Left lung (tissue), 10 donors: ENCODE measurements around the gene WIZ. TPM values are rescaled to one million over a fixed set of nuclear protein-coding genes. Genes with fewer than 3 reads are reported as not detected.

Experiments used
- ATAC-seq: fragments of 200-7000 bp; cut with Tn5 transposase; one replicate; pipeline ENCODE4 v1.9.1; 2020; ENCODE audit warnings: moderate library complexity
- DNase-seq, 4 donors: peaks; one replicate each; pipeline ENCODE4 v3.0.0-alpha.2; 2013 to 2020
- H3K27ac ChIP-seq, 2 donors: fragments of 200-600 bp; sonication (generic) in 1 of 2; one replicate each; pipeline versions ENCODE4 v1.5.0 to v1.8.0; 2020 to 2021
- H3K27me3 ChIP-seq, 2 donors: fragments of 200-600 bp; sonication (generic) in 1 of 2; one replicate each; pipeline versions ENCODE4 v1.5.0 to v1.8.0; 2020 to 2021
- H3K36me3 ChIP-seq, 2 donors: fragments of 200-600 bp; sonication (generic) in 1 of 2; one replicate each; pipeline versions ENCODE4 v1.5.0 to v1.8.0; 2020 to 2021
- H3K4me1 ChIP-seq, 2 donors: fragments of 200-600 bp; one replicate each; pipeline ENCODE4 v1.8.0; 2021
- H3K4me3 ChIP-seq, 2 donors: fragments of 200-600 bp; sonication (generic) in 1 of 2; one replicate each; pipeline versions ENCODE4 v1.5.0 to v1.8.0; 2020 to 2021; ENCODE audit warnings: mild to moderate bottlenecking in 1 of 2
- H3K9me3 ChIP-seq, 2 donors: fragments of 200-600 bp; sonication (generic) in 1 of 2; one replicate each; pipeline versions ENCODE4 v1.5.0 to v1.8.0; 2020 to 2021
- intact Hi-C, 2 donors: fragments of 100-400 bp; cut with DNase I; formaldehyde crosslinking; loops; one replicate each; pipeline versions ENCODE4 v1.11.2 to v1.14.2; 2022
- polyA plus RNA-seq, 6 donors: library from polyadenylated mRNA; unstranded; fragments of 120-200 nt; gene quantifications; one replicate each; pipeline ENCODE4 v1.2.1, GENCODE V29; 2013; ENCODE audit not compliant: insufficient read length in 6 of 6
- total RNA-seq, 2 donors: library from RNA; stranded (reverse); fragmentation: NEBNext Ultra II Directional; extraction: Animal tissue kit (Norgen Biotek cat#: 25700); gene quantifications; one replicate each; pipeline ENCODE4 v1.2.1, GENCODE V29; 2021
- TF ChIP-seq, protein P1 (sequence below), 2 donors: fragments of 200-600 bp; sonication (generic) in 1 of 2; IDR thresholded peaks; one replicate each; pipeline versions ENCODE4 v1.5.0 to v1.8.0; 2021; ENCODE audit warnings: antibody characterized with exemption in 2 of 2
- donor health status: DM: no; HTN: yes; CAD: no.
- donor health status: DM: no; HTN: no; CAD: no.

Gene WIZ
- total and polyA plus RNA-seq, 8 donors, result 21.5 to 36.4 (median 29.7) TPM

DNA sequence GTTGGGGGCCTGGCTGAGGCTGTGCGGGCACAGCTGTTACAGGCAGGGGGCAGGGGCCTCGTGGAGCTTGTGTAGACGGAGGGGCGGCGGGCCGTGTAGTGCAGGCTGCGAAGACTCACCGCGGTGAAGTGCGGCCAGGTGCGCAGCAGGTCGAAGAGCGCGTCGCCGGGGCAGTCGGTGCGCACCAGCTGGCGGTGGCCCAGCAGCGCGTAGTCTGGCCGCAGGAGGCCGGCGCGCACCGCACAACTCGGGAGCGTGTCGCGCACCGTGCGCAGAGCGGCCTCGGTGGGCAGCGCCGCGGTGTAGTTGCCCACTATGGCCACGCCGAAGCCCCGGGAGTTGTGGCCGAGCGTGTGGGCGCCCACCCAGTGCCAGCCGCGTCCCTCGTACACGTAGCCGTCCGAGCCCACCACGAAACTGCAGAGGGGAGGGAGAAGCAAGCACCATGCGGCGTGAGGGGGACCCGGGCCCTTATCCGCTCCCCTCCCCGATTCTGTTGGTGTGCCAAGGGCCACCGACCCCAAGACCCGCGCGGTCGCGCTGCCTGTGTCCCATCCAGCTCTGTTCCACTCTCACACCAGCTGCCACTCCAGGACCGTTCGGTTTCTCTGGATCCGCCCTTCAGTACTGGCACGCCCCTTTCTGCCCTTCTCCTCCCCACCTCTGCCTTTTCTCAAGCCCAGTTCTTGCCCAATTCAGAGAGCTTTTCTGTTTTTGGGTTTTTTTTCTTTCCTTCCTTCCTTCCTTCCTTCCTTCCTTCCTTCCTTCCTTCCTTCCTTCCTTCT lies 19.9 kb upstream of the WIZ start:
- Histone ChIP-seq H3K27ac (no peak overlapping the region), H3K27me3 (peaks cover 10 to 39% of the 10 kb centered on the region in 2 donors), H3K9me3 (no peaks in the 10 kb centered on the region), H3K36me3 (no peaks in the 10 kb centered on the region), H3K4me1 (peaks cover 3 to 45% of the 10 kb centered on the region in 2 donors), H3K4me3 (peak overlapping the region; percentile 3 to 43)
- peak; percentile 78 for ATAC-seq
- TF ChIP-seq, protein P1, sequence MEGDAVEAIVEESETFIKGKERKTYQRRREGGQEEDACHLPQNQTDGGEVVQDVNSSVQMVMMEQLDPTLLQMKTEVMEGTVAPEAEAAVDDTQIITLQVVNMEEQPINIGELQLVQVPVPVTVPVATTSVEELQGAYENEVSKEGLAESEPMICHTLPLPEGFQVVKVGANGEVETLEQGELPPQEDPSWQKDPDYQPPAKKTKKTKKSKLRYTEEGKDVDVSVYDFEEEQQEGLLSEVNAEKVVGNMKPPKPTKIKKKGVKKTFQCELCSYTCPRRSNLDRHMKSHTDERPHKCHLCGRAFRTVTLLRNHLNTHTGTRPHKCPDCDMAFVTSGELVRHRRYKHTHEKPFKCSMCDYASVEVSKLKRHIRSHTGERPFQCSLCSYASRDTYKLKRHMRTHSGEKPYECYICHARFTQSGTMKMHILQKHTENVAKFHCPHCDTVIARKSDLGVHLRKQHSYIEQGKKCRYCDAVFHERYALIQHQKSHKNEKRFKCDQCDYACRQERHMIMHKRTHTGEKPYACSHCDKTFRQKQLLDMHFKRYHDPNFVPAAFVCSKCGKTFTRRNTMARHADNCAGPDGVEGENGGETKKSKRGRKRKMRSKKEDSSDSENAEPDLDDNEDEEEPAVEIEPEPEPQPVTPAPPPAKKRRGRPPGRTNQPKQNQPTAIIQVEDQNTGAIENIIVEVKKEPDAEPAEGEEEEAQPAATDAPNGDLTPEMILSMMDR (IDR thresholded peaks at IDR 0.05), result no peak
- DNase-seq, result peak in 1 of 4 donors; percentile 84
- intact Hi-C loops, result no loop called here

DNA sequence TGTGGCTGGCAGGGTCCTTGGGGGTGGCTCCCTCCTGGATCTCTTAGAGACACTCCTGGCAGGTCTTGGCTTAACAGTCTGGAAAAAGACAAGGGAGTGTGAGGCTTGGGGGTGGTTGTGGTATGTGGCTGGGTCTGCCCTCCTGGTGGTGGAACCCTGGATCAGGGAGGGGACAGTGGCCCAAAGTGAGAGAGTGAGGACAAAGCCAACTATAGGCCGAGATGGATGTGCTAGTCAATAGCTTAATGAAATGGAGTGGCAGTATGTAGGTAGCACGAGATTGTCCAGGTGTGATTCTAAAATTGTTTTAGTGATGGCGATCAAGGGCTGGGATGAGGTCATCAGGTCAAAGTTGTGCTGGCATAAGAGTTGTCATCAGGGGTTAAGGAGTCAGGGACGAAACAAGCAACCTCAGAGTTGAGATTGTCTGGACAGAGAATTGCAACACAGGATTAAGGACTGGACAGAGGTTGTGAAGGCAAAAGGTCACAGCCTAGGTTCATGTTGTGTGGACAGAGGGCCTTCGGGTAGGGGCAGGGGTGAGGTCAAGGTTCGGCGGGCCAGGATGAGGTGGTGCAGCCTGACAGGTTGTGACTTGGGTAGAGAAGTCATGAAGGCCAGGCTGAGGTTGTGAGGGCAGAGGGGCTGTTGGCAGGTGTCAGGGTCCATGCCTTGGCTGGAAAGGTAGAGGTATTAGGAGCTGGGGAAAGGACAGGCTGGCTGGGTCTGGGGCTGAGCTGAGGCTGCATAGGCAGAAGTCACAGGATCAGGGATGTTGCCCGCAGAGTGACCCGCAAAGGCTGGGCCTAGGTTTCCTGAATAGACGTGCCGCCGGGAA lies 19.1 kb upstream of the WIZ start:
- ATAC-seq (no peak), DNase-seq (no peak)
- Histone ChIP-seq H3K4me1 (peaks cover 3 to 49% of the 10 kb centered on the region in 2 donors), H3K4me3 (peak overlapping the region in 1 of 2 donors; percentile 43), H3K27me3 (peaks cover 10 to 47% of the 10 kb centered on the region in 2 donors), H3K36me3 (no peaks in the 10 kb centered on the region), H3K27ac (no peak overlapping the region), H3K9me3 (no peaks in the 10 kb centered on the region)
- TF ChIP-seq, protein P1 (IDR thresholded peaks at IDR 0.05), result no peak
- intact Hi-C loops, result no loop called here

DNA sequence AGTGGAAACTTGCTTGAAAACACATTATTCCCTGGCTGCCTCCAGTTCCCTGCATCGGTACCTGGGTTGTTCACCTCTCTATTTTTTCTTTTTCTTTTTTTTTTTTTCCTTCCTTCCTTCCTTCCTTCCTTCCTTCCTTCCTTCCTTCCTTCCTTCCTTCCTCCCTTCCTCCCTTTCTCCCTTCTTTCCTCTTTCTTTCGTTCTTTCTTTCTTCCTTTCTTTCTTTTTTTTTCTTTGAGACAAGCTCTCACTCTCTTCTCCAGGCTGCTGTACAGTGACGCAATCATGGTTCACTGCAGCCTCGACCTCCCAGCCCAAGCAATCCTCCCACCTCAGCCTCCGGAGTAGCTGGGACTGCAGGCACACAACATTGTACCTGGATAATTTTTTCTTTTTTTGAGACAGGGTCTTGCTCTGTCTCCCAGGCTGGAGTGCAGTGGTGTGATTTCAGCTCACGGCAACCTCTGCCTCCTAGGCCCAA lies 18.0 kb upstream of the WIZ start:
- no peak for DNase-seq
- peaks cover 10 to 51% of the 10 kb centered on the region in 2 donors for H3K27me3 ChIP-seq
- peaks cover 3 to 59% of the 10 kb centered on the region in 2 donors for H3K4me1 ChIP-seq
- H3K9me3 ChIP-seq, result no peaks in the 10 kb centered on the region
- H3K27ac ChIP-seq, result no peak overlapping the region
- intact Hi-C loops, result no loop called here
- no peak for ATAC-seq
- H3K4me3 ChIP-seq, result no peak overlapping the region
- H3K36me3 ChIP-seq, result no peaks in the 10 kb centered on the region
- TF ChIP-seq, protein P1 (IDR thresholded peaks at IDR 0.05), result no peak

DNA sequence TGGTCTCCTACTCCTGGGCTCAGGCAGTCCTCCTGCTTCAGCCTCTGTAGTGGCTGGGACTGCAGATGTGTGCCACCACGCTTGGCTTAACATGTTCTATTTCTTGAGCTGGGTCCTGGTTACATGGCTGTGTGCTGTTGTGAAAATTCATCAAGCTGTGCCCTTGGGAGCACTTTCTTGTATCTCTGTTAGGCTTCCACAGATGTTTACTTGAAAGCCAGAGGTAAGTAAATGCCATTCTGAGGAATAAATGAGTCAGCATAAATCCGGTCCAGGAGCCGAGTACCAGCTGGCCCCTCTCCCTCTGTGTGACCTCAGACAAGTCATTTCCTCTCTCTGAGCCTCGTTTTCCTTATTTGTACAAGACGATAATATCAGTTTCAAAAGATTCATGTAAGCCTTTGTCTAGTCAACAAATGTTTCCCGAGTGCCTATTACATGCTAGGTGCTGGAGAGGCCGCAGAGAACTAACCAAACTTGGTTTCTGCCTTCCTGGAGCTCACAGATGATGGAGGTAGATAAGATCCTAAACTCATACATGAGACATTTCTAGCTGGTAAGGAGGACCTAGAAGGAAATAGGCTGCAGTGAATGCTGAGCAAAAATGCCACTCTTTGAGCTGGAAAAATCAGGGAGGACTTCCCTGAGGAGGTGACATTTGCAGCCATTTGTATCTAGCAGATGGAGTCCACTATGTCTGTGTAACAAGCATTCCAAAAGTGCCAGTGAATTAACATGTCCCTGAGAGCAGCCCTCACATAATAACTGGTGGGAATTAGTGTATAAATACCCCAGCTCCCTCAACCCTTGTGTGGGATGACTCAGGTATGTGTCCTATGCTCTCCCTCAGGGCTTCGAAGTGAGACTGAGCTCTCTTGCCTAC lies 17.3 kb upstream of the WIZ start:
- Histone ChIP-seq H3K27ac (peak overlapping the region in 1 of 2 donors; percentile 74), H3K4me3 (no peak overlapping the region), H3K27me3 (peaks cover 10 to 49% of the 10 kb centered on the region in 2 donors), H3K9me3 (no peaks in the 10 kb centered on the region), H3K36me3 (no peaks in the 10 kb centered on the region), H3K4me1 (peaks cover 3 to 66% of the 10 kb centered on the region in 2 donors)
- peak; percentile 27 for ATAC-seq
- DNase-seq, result no peak
- intact Hi-C loops, result no loop called here
- TF ChIP-seq, protein P1 (IDR thresholded peaks at IDR 0.05), result no peak
